GM23338 (cell line): ENCODE data around the gene ACSF2. TPM values are rescaled to one million over a fixed set of nuclear protein-coding genes. Genes with fewer than 3 reads are reported as not detected.
A peak's percentile ranks its signal among the peaks of the same experiment; 100 is the strongest.

Experiments
- ATAC-seq: fragments of 200-7000 bp; cut with Tn5 transposase; 3 replicates; pipeline ENCODE4 v1.9.1; 2020
- DNase-seq: peaks from one replicate; pipeline ENCODE4 v3.0.0-alpha.2; 2015; ENCODE audit warnings: low spot score
- H2AFZ ChIP-seq: fragments of 200-600 bp; sonication (generic); 2 replicates; pipeline ENCODE4 v1.8.0; 2016; ENCODE audit warnings: antibody characterized with exemption, mild to moderate bottlenecking, moderate library complexity
- H3F3A ChIP-seq: fragments of 200-600 bp; sonication (generic); replicated peaks from 2 replicates; pipeline ENCODE4 v1.8.0; 2017; ENCODE audit warnings: antibody characterized with exemption, mixed run types, low read depth
- H3K27ac ChIP-seq: fragments of 200-600 bp; sonication (generic); 2 replicates; pipeline ENCODE4 v1.6.1; 2016; ENCODE audit warnings: low read depth
- H3K27me3 ChIP-seq: fragments of 200-600 bp; sonication (generic); 2 replicates; pipeline ENCODE4 v1.8.0; 2016; ENCODE audit warnings: mild to moderate bottlenecking, mixed run types, moderate library complexity; ENCODE audit not compliant: insufficient read depth
- H3K36me3 ChIP-seq: fragments of 200-600 bp; sonication (generic); 2 replicates; pipeline ENCODE4 v1.8.0; 2016; ENCODE audit warnings: mild to moderate bottlenecking; ENCODE audit not compliant: insufficient read depth
- H3K4me1 ChIP-seq: fragments of 200-600 bp; sonication (generic); 2 replicates; pipeline ENCODE4 v1.8.0; 2016; ENCODE audit warnings: mild to moderate bottlenecking, moderate library complexity; ENCODE audit not compliant: insufficient read depth
- H3K4me2 ChIP-seq: fragments of 200-600 bp; sonication (generic); 2 replicates; pipeline ENCODE4 v1.7.1; 2017; ENCODE audit warnings: mixed run types
- H3K4me3 ChIP-seq: fragments of 200-600 bp; sonication (generic); 2 replicates; pipeline ENCODE4 v1.6.1; 2016; ENCODE audit warnings: mixed run types
- H3K79me2 ChIP-seq: fragments of 200-600 bp; sonication (generic); replicated peaks from 2 replicates; pipeline ENCODE4 v1.8.0; 2017; ENCODE audit warnings: mild to moderate bottlenecking; ENCODE audit not compliant: insufficient read depth
- H3K9me2 ChIP-seq: fragments of 200-600 bp; sonication (generic); 2 replicates; pipeline ENCODE4 v1.8.0; 2017; ENCODE audit not compliant: insufficient read depth
- H4K20me1 ChIP-seq: fragments of 200-600 bp; sonication (generic); replicated peaks from 2 replicates; pipeline ENCODE4 v1.8.0; 2017; ENCODE audit warnings: mild to moderate bottlenecking; ENCODE audit not compliant: insufficient read depth
- H3K27ac Mint-ChIP-seq: 2 replicates; pipeline ENCODE4 v1.8.0; 2020; ENCODE audit warnings: inconsistent platforms, mild to moderate bottlenecking, moderate library complexity, mixed read lengths
- H3K27me3 Mint-ChIP-seq: 3 replicates; pipeline ENCODE4 v1.8.0; 2022; ENCODE audit warnings: low read depth, mild to moderate bottlenecking, moderate library complexity, mixed read lengths, inconsistent platforms; ENCODE audit not compliant: insufficient read depth, poor library complexity
- H3K36me3 Mint-ChIP-seq: 3 replicates; pipeline ENCODE4 v1.8.0; 2021; ENCODE audit warnings: low read depth, mild to moderate bottlenecking, inconsistent platforms, moderate library complexity, mixed read lengths
- H3K4me1 Mint-ChIP-seq: 3 replicates; pipeline ENCODE4 v1.8.0; 2020; ENCODE audit warnings: mild to moderate bottlenecking, inconsistent platforms, mixed read lengths
- H3K4me3 Mint-ChIP-seq: 3 replicates; pipeline ENCODE4 v1.8.0; 2021; ENCODE audit warnings: moderate library complexity, mild to moderate bottlenecking, inconsistent platforms, mixed read lengths
- H3K9me3 Mint-ChIP-seq: 3 replicates; pipeline ENCODE4 v1.8.0; 2020; ENCODE audit warnings: moderate library complexity, mild to moderate bottlenecking, inconsistent platforms, mixed read lengths
- CREB1 ChIP-seq: fragments of 250-450 bp; sonication (Bioruptor Pico); IDR thresholded peaks from 2 replicates; pipeline ENCODE4 v1.5.0; 2020; ENCODE audit warnings: low read depth, mild to moderate bottlenecking, moderate library complexity
- EZH2 ChIP-seq: fragments of 200-600 bp; sonication (generic); IDR thresholded peaks from one replicate; pipeline ENCODE4 v1.8.0; 2017; ENCODE audit warnings: antibody characterized with exemption, mild to moderate bottlenecking, low read depth; ENCODE audit not compliant: unreplicated experiment
- EZH2phosphoT487 ChIP-seq: fragments of 200-600 bp; sonication (generic); IDR thresholded peaks from one replicate; pipeline ENCODE4 v1.8.1; 2018; ENCODE audit warnings: antibody characterized with exemption; ENCODE audit not compliant: unreplicated experiment
- JUNB ChIP-seq: IDR thresholded peaks from one replicate; pipeline ENCODE4 v1.6.1; 2016; ENCODE audit warnings: antibody characterized with exemption; ENCODE audit not compliant: unreplicated experiment
- NANOG ChIP-seq: IDR thresholded peaks from 2 replicates; pipeline ENCODE4 v1.6.1; 2016; ENCODE audit warnings: antibody characterized with exemption, borderline replicate concordance
- POLR2AphosphoS5 ChIP-seq: IDR thresholded peaks from 2 replicates; pipeline ENCODE4 v1.6.1; 2016; ENCODE audit warnings: antibody characterized with exemption, low read depth
- REST ChIP-seq: IDR thresholded peaks from one replicate; pipeline ENCODE4 v1.6.1; 2018; ENCODE audit warnings: antibody characterized with exemption; ENCODE audit not compliant: unreplicated experiment
- STAT1 ChIP-seq: IDR thresholded peaks from one replicate; pipeline ENCODE4 v1.6.1; 2016; ENCODE audit warnings: antibody characterized with exemption; ENCODE audit not compliant: unreplicated experiment
- ZNF114 ChIP-seq: fragments of 250-450 bp; sonication (Bioruptor Pico); IDR thresholded peaks from 2 replicates; pipeline ENCODE4 v1.5.0; 2020; ENCODE audit warnings: mild to moderate bottlenecking, moderate library complexity
- ZNF331 ChIP-seq: fragments of 250-450 bp; sonication (Bioruptor Pico); IDR thresholded peaks from 2 replicates; pipeline ENCODE4 v1.5.0; 2020; ENCODE audit warnings: low read depth, mild to moderate bottlenecking, moderate library complexity
- ZNF462 ChIP-seq: fragments of 250-450 bp; sonication (Bioruptor Pico); IDR thresholded peaks from 2 replicates; pipeline ENCODE4 v1.5.0; 2020; ENCODE audit warnings: mild to moderate bottlenecking, moderate library complexity
- polyA plus RNA-seq: library from polyadenylated mRNA; unstranded; fragments of >200 nt; fragmentation: Nextera tagmentation; extraction: Ambion mirVana; gene quantifications from 2 replicates; pipeline ENCODE4 v1.2.1, GENCODE V29; 2016
- total RNA-seq: library from RNA; depleted of rRNA; stranded (reverse); fragments of >200 nt; shearing (Covaris generic); gene quantifications from 2 replicates; pipeline ENCODE4 v1.2.3, GENCODE V29; 2014
- TF ChIP-seq, protein P1 (sequence below): IDR thresholded peaks from 2 replicates; pipeline ENCODE4 v1.6.1; 2016; ENCODE audit warnings: antibody characterized with exemption
- TF ChIP-seq, protein P2 (sequence below), 2 experiments: fragments of 200-600 bp in 1 of 2; sonication (generic) in 1 of 2; conservative IDR thresholded peaks; 2 replicates each; pipeline versions ENCODE4 v1.5.1 to v1.6.1; 2016 to 2017; ENCODE audit warnings: antibody characterized with exemption in 2 of 2, low read depth in 2 of 2, mild to moderate bottlenecking in 2 of 2, moderate library complexity in 1 of 2

Gene ACSF2
- total and polyA plus RNA-seq, 2 experiments from 2014 or later, result 6.9 to 12.4 TPM

- Histone ChIP-seq H3F3A (no peaks in the 10 kb centered on the region), H3K79me2 (peaks cover 25% of the 10 kb centered on the region), H3K4me2 (peak overlapping the region; percentile 98), H3K27me3 (no peaks in the 10 kb centered on the region), H4K20me1 (peaks cover 27% of the 10 kb centered on the region), H3K4me3 (peak overlapping the region; percentile 98), H3K27ac (no peak overlapping the region), H3K4me1 (peaks cover 4% of the 10 kb centered on the region; the same call in 1 of the 2 replicates), H3K9me2 (no peaks in the 10 kb centered on the region), H3K36me3 (peaks cover 26% of the 10 kb centered on the region), H2AFZ (peak overlapping the region; percentile 74; the same call in 1 of the 2 replicates)
- Mint-ChIP-seq H3K4me1 (peaks cover 10% of the 10 kb centered on the region), H3K4me3 (peak overlapping the region; percentile 87), H3K27ac (no peak overlapping the region), H3K27me3 (peaks cover 6% of the 10 kb centered on the region), H3K9me3 (peaks cover 16% of the 10 kb centered on the region; the same call in 1 of the 3 replicates), H3K36me3 (peaks cover 37% of the 10 kb centered on the region)
- peak; percentile 38 for ATAC-seq
- DNase-seq, result peak; percentile 19
- TF ChIP-seq CREB1 (no peak), STAT1 (no peak), ZNF462 (CRISPR knock-in tag) (no peak), REST (no peak), ZNF114 (CRISPR knock-in tag) (no peak), JUNB (no peak), ZNF331 (CRISPR knock-in tag) (no peak), POLR2AphosphoS5 (no peak), EZH2phosphoT487 (no peak), EZH2 (no peak), NANOG (no peak)
- TF ChIP-seq, protein P1, sequence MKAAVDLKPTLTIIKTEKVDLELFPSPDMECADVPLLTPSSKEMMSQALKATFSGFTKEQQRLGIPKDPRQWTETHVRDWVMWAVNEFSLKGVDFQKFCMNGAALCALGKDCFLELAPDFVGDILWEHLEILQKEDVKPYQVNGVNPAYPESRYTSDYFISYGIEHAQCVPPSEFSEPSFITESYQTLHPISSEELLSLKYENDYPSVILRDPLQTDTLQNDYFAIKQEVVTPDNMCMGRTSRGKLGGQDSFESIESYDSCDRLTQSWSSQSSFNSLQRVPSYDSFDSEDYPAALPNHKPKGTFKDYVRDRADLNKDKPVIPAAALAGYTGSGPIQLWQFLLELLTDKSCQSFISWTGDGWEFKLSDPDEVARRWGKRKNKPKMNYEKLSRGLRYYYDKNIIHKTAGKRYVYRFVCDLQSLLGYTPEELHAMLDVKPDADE, result no peak
- TF ChIP-seq, protein P2, sequence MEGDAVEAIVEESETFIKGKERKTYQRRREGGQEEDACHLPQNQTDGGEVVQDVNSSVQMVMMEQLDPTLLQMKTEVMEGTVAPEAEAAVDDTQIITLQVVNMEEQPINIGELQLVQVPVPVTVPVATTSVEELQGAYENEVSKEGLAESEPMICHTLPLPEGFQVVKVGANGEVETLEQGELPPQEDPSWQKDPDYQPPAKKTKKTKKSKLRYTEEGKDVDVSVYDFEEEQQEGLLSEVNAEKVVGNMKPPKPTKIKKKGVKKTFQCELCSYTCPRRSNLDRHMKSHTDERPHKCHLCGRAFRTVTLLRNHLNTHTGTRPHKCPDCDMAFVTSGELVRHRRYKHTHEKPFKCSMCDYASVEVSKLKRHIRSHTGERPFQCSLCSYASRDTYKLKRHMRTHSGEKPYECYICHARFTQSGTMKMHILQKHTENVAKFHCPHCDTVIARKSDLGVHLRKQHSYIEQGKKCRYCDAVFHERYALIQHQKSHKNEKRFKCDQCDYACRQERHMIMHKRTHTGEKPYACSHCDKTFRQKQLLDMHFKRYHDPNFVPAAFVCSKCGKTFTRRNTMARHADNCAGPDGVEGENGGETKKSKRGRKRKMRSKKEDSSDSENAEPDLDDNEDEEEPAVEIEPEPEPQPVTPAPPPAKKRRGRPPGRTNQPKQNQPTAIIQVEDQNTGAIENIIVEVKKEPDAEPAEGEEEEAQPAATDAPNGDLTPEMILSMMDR (conservative IDR thresholded peaks at IDR 0.05; ENCODE audit: low read depth in 2 of 2), result no peak
Observed at GRCh38 chr17:50396261-50397110, 29.5 kb upstream of the ACSF2 start.
